Hepatocyte (in vitro differentiated cells): ENCODE measurements around the gene PLEKHM3.

Experiments
- EZH2 ChIP-seq: fragments of 200-600 bp; sonication (generic); IDR thresholded peaks from 2 replicates; pipeline ENCODE4 v1.6.1; 2016; ENCODE audit warnings: antibody characterized with exemption, mild to moderate bottlenecking, borderline replicate concordance
- EZH2phosphoT487 ChIP-seq: fragments of 200-600 bp; sonication (generic); IDR thresholded peaks from one replicate; pipeline ENCODE4 v1.6.1; 2018; ENCODE audit warnings: antibody characterized with exemption, mild to moderate bottlenecking, low read depth, moderate library complexity; ENCODE audit not compliant: unreplicated experiment, severe bottlenecking
- TF ChIP-seq, protein P1 (sequence below): fragments of 200-600 bp; sonication (generic); IDR thresholded peaks from 2 replicates; pipeline ENCODE4 v1.5.1; 2016; ENCODE audit warnings: antibody characterized with exemption, mild to moderate bottlenecking; ENCODE audit not compliant: poor library complexity

DNA sequence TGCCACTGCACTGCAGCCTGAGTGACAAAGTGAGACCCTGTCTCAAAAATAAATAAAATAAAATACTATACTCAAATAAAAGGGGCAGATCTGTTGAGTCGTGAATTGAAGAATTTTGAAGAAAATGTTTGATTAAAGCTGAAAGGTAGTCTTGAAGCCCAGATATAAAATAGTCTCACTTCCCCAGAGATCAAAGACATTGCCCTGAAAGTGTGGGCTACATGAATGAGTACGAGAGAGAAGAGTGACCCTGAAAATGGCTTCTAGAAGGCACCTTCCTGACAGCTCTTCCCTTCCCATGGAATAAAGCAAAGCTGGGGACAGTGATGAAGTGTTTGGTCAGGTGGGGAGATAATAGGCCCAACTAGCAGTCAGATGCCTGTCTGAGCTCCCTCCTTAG lies 241.8 kb downstream of the PLEKHM3 start:
- TF ChIP-seq, protein P1, sequence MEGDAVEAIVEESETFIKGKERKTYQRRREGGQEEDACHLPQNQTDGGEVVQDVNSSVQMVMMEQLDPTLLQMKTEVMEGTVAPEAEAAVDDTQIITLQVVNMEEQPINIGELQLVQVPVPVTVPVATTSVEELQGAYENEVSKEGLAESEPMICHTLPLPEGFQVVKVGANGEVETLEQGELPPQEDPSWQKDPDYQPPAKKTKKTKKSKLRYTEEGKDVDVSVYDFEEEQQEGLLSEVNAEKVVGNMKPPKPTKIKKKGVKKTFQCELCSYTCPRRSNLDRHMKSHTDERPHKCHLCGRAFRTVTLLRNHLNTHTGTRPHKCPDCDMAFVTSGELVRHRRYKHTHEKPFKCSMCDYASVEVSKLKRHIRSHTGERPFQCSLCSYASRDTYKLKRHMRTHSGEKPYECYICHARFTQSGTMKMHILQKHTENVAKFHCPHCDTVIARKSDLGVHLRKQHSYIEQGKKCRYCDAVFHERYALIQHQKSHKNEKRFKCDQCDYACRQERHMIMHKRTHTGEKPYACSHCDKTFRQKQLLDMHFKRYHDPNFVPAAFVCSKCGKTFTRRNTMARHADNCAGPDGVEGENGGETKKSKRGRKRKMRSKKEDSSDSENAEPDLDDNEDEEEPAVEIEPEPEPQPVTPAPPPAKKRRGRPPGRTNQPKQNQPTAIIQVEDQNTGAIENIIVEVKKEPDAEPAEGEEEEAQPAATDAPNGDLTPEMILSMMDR = no peak
- TF ChIP-seq EZH2 = no peak
- TF ChIP-seq EZH2phosphoT487 = no peak
